ENCODE data around the gene CASP7. TPM values are rescaled to one million over a fixed set of nuclear protein-coding genes. Genes with fewer than 3 reads are reported as not detected.

Gene CASP7
- total and polyA plus RNA-seq, 4 donors = 8.8 to 25.0 (median 11.4) TPM

GRCh38 chr10:113736576-113736975 lies 56.9 kb downstream of the CASP7 start (continued):
- TF ChIP-seq ZBTB33 (IDR thresholded peaks at IDR 0.05) = no peak
- TF ChIP-seq HNF4A (conservative IDR thresholded peaks at IDR 0.05) = no peak
- no peak for TF ChIP-seq FOXA1 (IDR thresholded peaks at IDR 0.05)

- TF ChIP-seq RAD21 (IDR thresholded peaks at IDR 0.05) = no peak
- TF ChIP-seq HNF4A (conservative IDR thresholded peaks at IDR 0.05) = no peak
- TF ChIP-seq HNF4G (IDR thresholded peaks at IDR 0.05) = no peak
- TF ChIP-seq RXRA (IDR thresholded peaks at IDR 0.05) = no peak
- TF ChIP-seq TAF1 (conservative IDR thresholded peaks at IDR 0.05) = no peak
- no peak for TF ChIP-seq YY1 (IDR thresholded peaks at IDR 0.05)
- TF ChIP-seq ATF3 (IDR thresholded peaks at IDR 0.05) = no peak
- TF ChIP-seq REST (IDR thresholded peaks at IDR 0.05) = no peak
- TF ChIP-seq FOXA2 (IDR thresholded peaks at IDR 0.05) = no peak
- TF ChIP-seq EGR1 (IDR thresholded peaks at IDR 0.05; ENCODE audit: low read depth in 2 of 2) = no peak
- TF ChIP-seq JUND (IDR thresholded peaks at IDR 0.05) = no peak
- no peak for TF ChIP-seq MAX (IDR thresholded peaks at IDR 0.05)
- TF ChIP-seq FOXA1 (IDR thresholded peaks at IDR 0.05) = no peak
- no peak for TF ChIP-seq NR2F2 (IDR thresholded peaks at IDR 0.05)
- no peak for TF ChIP-seq GABPA (IDR thresholded peaks at IDR 0.05 in 1 of 2, conservative IDR thresholded peaks at IDR 0.05 in 1 of 2)
- TF ChIP-seq CTCF (IDR thresholded peaks at IDR 0.05; ENCODE audit: low read depth, low read length, missing input control) = no peak
- no peak for TF ChIP-seq SP1 (IDR thresholded peaks at IDR 0.05)
- no peak for TF ChIP-seq ZBTB33 (IDR thresholded peaks at IDR 0.05)
- H3K27ac ChIP-seq (ENCODE audit: low read depth in 1 of 2, low read length in 2 of 2) = no peak overlapping the region
- peaks cover 0 to 8% (median 2%) of the 10 kb centered on the region in 4 donors for H3K4me1 ChIP-seq (ENCODE audit: control insufficient read depth in 4 of 4, insufficient read depth in 4 of 4, low read length in 3 of 4)
- no peaks in the 10 kb centered on the region for H3K36me3 ChIP-seq (ENCODE audit: control insufficient read depth in 4 of 4, insufficient read depth in 3 of 4, low read depth in 1 of 4, low read length in 3 of 4)
- no peak overlapping the region for H3K4me3 ChIP-seq (ENCODE audit: low read depth in 1 of 3, low read length in 3 of 3)
- 87% methylated on average over 4 of the region's 4 CpGs for WGBS
- H3K9ac ChIP-seq (ENCODE audit: low read depth in 1 of 2, low read length in 2 of 2) = no peak overlapping the region
- no peaks in the 10 kb centered on the region for H3K27me3 ChIP-seq (ENCODE audit: control insufficient read depth in 4 of 4, insufficient read depth in 4 of 4, low read length in 3 of 4)
- DNase-seq (ENCODE audit: low spot score) = no peak
- H3K9me3 ChIP-seq (ENCODE audit: control insufficient read depth in 4 of 4, low read length in 3 of 4) = no peaks in the 10 kb centered on the region
Measured at GRCh38 chr10:113739031-113739430, 59.3 kb downstream of the CASP7 start.

Data from liver (tissue), 9 donors.